Chondrocyte (in vitro differentiated cells): ENCODE data around the gene CMTM7. TPM values are rescaled to one million over a fixed set of nuclear protein-coding genes. Genes with fewer than 3 reads are reported as not detected.

Experiments used
- DNase-seq: peaks from one replicate; pipeline ENCODE4 v3.0.0; 2021; ENCODE audit warnings: mixed read lengths, low spot score
- H3K27ac Mint-ChIP-seq: one replicate; pipeline ENCODE4 v1.8.0; 2021; ENCODE audit warnings: mild to moderate bottlenecking, moderate library complexity, mixed read lengths; ENCODE audit not compliant: unreplicated experiment
- H3K27me3 Mint-ChIP-seq: 2 replicates; pipeline ENCODE4 v1.8.0; 2021; ENCODE audit warnings: low read depth, mixed read lengths
- H3K36me3 Mint-ChIP-seq: 2 replicates; pipeline ENCODE4 v1.8.0; 2021; ENCODE audit warnings: low read depth, mixed read lengths
- H3K4me1 Mint-ChIP-seq: 2 replicates; pipeline ENCODE4 v1.8.0; 2021; ENCODE audit warnings: low read depth, mild to moderate bottlenecking, mixed read lengths
- H3K4me3 Mint-ChIP-seq: one replicate; pipeline ENCODE4 v1.8.0; 2021; ENCODE audit warnings: mild to moderate bottlenecking, moderate library complexity, mixed read lengths; ENCODE audit not compliant: unreplicated experiment
- H3K9me3 Mint-ChIP-seq: 2 replicates; pipeline ENCODE4 v1.8.0; 2021; ENCODE audit warnings: low read depth, mixed read lengths
- long read RNA-seq: library from polyadenylated mRNA; stranded (forward); transcript quantifications from one replicate; pipeline ENCODE4 v2.0.0, GENCODE V29; 2021
- total RNA-seq: library from RNA; stranded (reverse); gene quantifications from 3 replicates; pipeline ENCODE4 v1.2.1, GENCODE V29; 2021
- TF ChIP-seq, protein P1 (sequence below): fragments of 200-600 bp; sonication (generic); IDR thresholded peaks from 2 replicates; pipeline ENCODE4 v1.5.0; 2021; ENCODE audit warnings: antibody characterized with exemption, mild to moderate bottlenecking, moderate library complexity

Gene CMTM7, protein sequence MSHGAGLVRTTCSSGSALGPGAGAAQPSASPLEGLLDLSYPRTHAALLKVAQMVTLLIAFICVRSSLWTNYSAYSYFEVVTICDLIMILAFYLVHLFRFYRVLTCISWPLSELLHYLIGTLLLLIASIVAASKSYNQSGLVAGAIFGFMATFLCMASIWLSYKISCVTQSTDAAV
- 8.8 to 10.6 TPM (median 9.3 TPM) in 3 replicates for total RNA-seq
- long read RNA-seq, transcript CMTM7-201 (5 exons, 2,038 nt): major isoform, 14 of 15 reads
- long read RNA-seq, partial matches to known transcripts: 1 of 15 reads
- long read RNA-seq, other reads (novel, unspliced or antisense): 0 of 15 reads

DNA sequence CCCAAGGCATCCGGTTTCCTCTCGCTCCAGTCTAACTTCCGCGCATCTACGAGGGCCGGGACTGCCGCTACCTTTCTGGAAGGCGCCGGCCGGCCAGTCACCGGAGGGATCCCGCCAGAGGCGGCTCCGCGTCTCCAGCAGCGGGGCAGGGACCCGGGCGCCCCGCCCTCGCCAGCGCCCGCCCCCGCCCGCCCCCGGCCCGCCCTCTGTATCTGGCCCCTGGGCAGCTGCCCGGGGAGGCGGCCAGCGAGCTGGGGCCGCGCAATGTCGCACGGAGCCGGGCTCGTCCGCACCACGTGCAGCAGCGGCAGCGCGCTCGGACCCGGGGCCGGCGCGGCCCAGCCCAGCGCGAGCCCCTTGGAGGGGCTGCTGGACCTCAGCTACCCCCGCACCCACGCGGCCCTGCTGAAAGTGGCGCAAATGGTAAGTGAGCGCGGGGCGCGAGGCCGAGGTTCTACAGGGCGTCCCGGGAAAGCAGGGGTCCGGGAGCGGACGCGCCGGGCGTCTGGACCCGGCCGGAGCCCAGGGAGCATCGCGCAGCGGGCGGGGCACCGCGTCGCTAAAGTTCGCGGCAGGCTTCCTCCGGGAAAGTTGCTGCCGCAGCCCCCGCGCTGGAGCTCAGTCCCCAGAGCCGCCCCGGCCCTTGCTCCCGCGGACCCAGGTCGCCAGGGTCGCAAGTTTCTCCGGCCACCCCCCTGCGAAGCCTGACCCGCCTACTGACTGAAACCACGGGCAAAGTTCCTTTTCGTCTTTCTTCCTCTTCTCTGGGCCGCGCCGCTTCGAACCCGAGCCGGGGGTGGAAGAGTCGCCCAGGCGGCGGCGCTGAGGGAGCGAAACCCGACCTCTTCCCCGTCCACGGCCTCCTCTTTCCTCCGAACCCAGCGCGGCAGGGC is at the start of gene CMTM7:
Gene CMTM7, plus strand, starts transcription at position 211 of the 893 bp plus-strand sequence. Its CDS starts 54 bp downstream, at position 265.
- peaks cover 1% of the 10 kb centered on the region for H3K36me3 Mint-ChIP-seq
- peak within 1 kb of the TSS; percentile 98 for H3K4me3 Mint-ChIP-seq
- no peaks in the 10 kb centered on the region for H3K9me3 Mint-ChIP-seq
- no peak for DNase-seq
- peak within 1 kb of the TSS; percentile 81 for H3K27ac Mint-ChIP-seq
- H3K27me3 Mint-ChIP-seq: no peaks in the 10 kb centered on the region
- H3K4me1 Mint-ChIP-seq: peaks cover 17% of the 10 kb centered on the region
- TF ChIP-seq, protein P1, sequence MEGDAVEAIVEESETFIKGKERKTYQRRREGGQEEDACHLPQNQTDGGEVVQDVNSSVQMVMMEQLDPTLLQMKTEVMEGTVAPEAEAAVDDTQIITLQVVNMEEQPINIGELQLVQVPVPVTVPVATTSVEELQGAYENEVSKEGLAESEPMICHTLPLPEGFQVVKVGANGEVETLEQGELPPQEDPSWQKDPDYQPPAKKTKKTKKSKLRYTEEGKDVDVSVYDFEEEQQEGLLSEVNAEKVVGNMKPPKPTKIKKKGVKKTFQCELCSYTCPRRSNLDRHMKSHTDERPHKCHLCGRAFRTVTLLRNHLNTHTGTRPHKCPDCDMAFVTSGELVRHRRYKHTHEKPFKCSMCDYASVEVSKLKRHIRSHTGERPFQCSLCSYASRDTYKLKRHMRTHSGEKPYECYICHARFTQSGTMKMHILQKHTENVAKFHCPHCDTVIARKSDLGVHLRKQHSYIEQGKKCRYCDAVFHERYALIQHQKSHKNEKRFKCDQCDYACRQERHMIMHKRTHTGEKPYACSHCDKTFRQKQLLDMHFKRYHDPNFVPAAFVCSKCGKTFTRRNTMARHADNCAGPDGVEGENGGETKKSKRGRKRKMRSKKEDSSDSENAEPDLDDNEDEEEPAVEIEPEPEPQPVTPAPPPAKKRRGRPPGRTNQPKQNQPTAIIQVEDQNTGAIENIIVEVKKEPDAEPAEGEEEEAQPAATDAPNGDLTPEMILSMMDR: peak; percentile 28

DNA sequence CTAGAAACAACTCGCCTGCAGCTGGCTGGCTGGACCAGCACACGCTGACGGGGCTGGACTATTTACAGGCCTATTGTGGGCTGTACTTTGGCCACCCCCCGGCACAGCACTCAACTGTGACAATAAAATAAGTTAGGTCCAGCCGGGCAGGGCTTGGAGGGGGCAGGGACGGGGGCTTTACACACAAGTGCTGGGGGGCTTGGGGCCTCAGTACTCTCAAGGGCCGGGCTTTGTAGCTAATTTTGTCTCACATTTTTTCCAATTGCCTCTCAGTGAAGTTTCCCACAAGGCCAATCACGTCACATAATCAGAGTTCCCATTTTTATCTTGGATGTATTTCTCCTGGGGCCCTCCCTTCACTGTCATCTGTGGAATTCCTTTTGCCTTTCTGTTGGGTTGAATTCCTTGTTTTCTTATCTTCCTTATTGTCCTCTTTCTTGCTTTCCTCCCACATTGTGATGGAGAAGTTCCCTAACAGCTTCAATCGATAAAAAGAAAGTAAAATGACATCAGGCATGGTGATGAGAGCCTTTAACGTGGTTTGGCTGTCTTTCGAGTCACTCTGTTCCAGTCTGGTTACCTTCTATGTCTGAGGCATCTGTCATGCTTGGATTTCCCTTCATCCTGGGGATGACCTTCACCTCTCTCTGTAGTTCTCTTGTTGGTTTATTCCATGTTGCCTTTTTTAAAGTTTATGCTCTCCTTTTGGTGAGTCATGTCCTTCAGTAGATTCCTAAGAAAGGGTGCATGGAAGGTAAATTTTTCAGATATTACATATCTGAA is 44.1 kb upstream of the CMTM7 start:
- no peaks in the 10 kb centered on the region for H3K27me3 Mint-ChIP-seq
- DNase-seq: no peak
- H3K9me3 Mint-ChIP-seq: no peaks in the 10 kb centered on the region
- H3K27ac Mint-ChIP-seq: no peak overlapping the region
- no peaks in the 10 kb centered on the region for H3K36me3 Mint-ChIP-seq
- H3K4me3 Mint-ChIP-seq: no peak overlapping the region
- TF ChIP-seq, protein P1: no peak
- H3K4me1 Mint-ChIP-seq: peaks cover 8% of the 10 kb centered on the region

DNA sequence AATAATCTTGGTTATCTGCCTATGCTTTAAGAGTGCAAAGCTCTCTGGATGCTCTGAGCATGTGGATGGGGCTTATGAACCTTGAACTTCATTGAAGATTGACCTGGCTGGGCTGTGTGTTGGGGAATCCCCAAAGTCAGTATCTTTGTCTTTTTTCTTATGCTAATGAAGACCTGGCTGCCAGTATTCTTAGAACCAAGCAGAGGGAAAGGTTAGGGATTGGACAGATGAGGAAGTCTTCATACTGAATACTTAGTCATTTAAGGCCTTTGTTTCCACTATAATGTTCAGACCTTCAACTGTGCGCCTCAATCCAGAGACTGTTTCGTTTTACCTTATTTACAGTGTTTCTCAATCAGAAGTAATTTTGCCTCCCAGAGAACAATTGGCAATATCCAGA is 42.5 kb upstream of the CMTM7 start:
- Mint-ChIP-seq H3K36me3 (no peaks in the 10 kb centered on the region), H3K27me3 (no peaks in the 10 kb centered on the region), H3K4me3 (no peak overlapping the region), H3K27ac (no peak overlapping the region), H3K9me3 (no peaks in the 10 kb centered on the region), H3K4me1 (peaks cover 8% of the 10 kb centered on the region)
- TF ChIP-seq, protein P1: no peak
- no peak for DNase-seq

DNA sequence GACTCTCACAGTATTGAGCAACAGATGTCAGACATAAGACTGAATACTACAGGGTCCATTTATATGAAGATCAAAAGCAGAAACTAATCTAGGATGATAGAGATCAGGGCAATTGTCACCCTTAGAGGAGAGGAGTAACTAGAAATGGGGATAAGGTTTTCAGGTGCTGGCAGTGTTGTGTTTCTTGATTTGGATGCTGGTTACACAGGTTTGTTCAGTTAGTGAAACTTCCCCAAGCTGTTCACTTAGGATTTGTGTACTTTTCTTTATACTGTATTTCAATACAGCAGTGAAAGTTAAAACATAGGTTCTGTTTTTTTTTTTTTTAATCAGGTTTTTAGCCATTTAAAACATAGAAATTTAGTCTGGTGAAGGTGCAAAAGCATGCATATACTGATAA is 39.1 kb upstream of the CMTM7 start:
- TF ChIP-seq, protein P1: no peak
- H3K27me3 Mint-ChIP-seq: no peaks in the 10 kb centered on the region
- no peaks in the 10 kb centered on the region for H3K36me3 Mint-ChIP-seq
- H3K9me3 Mint-ChIP-seq: no peaks in the 10 kb centered on the region
- H3K27ac Mint-ChIP-seq: no peak overlapping the region
- peaks cover 4% of the 10 kb centered on the region for H3K4me1 Mint-ChIP-seq
- H3K4me3 Mint-ChIP-seq: no peak overlapping the region
- no peak for DNase-seq

DNA sequence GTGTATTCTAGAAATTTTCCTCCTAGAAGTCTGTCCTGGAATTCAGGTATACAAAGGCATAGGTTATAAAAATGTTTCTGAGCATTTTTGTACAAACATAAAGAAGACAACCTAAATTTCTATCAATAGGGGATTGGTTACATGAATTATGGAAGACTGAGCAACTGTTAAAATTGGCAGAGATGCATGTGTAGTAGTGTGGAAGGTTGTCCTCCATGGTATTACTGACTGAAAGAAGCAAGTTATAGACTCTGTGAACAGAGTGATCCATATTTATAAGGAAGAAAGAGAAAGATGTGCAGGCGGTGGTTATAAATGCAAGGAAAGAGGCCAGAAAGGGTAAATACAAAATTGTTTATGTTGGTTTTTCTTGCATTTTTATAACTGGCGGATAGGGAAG is 38.3 kb upstream of the CMTM7 start:
- H3K4me1 Mint-ChIP-seq: no peaks in the 10 kb centered on the region
- no peak overlapping the region for H3K27ac Mint-ChIP-seq
- TF ChIP-seq, protein P1: no peak
- H3K9me3 Mint-ChIP-seq: no peaks in the 10 kb centered on the region
- DNase-seq: no peak
- no peaks in the 10 kb centered on the region for H3K27me3 Mint-ChIP-seq
- no peak overlapping the region for H3K4me3 Mint-ChIP-seq
- H3K36me3 Mint-ChIP-seq: no peaks in the 10 kb centered on the region
